CD4-positive, CD25-positive, alpha-beta regulatory T cell (primary cell): ENCODE data around the gene GRPEL2. TPM values are rescaled to one million over a fixed set of nuclear protein-coding genes. Genes with fewer than 3 reads are reported as not detected.

Experiments used
- ATAC-seq, 2 donors: fragments of 150-1000 bp; cut with Tn5 transposase; one replicate each; pipeline ENCODE4 v1.10.0; 2021; ENCODE audit warnings: low read depth in 2 of 2, moderate number of reproducible peaks in 2 of 2, moderate library complexity in 1 of 2
- DNase-seq, 3 donors: peaks; one replicate each; pipeline versions ENCODE4 v3.0.0 to v3.0.0-alpha.2; 2012 to 2022; ENCODE audit warnings: mixed read lengths in 1 of 3
- H3K27ac ChIP-seq: one replicate; pipeline ENCODE4 v1.7.0; 2013; ENCODE audit warnings: mild to moderate bottlenecking, low read length; ENCODE audit not compliant: insufficient read depth, poor library complexity, severe bottlenecking
- H3K27me3 ChIP-seq: one replicate; pipeline ENCODE4 v1.7.0; 2013; ENCODE audit warnings: low read length; ENCODE audit not compliant: control insufficient read depth, insufficient read depth
- H3K36me3 ChIP-seq: one replicate; pipeline ENCODE4 v1.7.0; 2013; ENCODE audit warnings: mild to moderate bottlenecking, low read length, moderate library complexity; ENCODE audit not compliant: control insufficient read depth, insufficient read depth
- H3K4me1 ChIP-seq: 2 replicates; pipeline ENCODE4 v1.7.0; 2013; ENCODE audit warnings: mild to moderate bottlenecking, low read length; ENCODE audit not compliant: insufficient read depth, control insufficient read depth, poor library complexity, severe bottlenecking
- H3K4me3 ChIP-seq: one replicate; pipeline ENCODE4 v1.7.0; 2013; ENCODE audit warnings: low read depth, mild to moderate bottlenecking, low read length, moderate library complexity
- H3K9me3 ChIP-seq, 2 experiments: 1 replicate in 1 of 2; 2 replicates in 1 of 2; pipeline ENCODE4 v1.7.0; 2013; ENCODE audit warnings: low read length in 2 of 2, mild to moderate bottlenecking in 1 of 2, moderate library complexity in 1 of 2; ENCODE audit not compliant: control insufficient read depth in 2 of 2
- H3K27ac Mint-ChIP-seq, 3 donors: one replicate each; pipeline ENCODE4 v1.8.0; 2020 to 2022; ENCODE audit warnings: mild to moderate bottlenecking in 3 of 3, mixed read lengths in 3 of 3, moderate library complexity in 2 of 3
- H3K27me3 Mint-ChIP-seq: one replicate; pipeline ENCODE4 v1.8.0; 2022; ENCODE audit warnings: mild to moderate bottlenecking, mixed read lengths
- H3K36me3 Mint-ChIP-seq: one replicate; pipeline ENCODE4 v1.8.0; 2020; ENCODE audit warnings: mixed read lengths
- H3K4me1 Mint-ChIP-seq, 4 donors: one replicate each; pipeline ENCODE4 v1.8.0; 2020 to 2022; ENCODE audit warnings: mixed read lengths in 4 of 4, mild to moderate bottlenecking in 1 of 4
- H3K4me3 Mint-ChIP-seq, 4 donors: one replicate each; pipeline ENCODE4 v1.8.0; 2020 to 2022; ENCODE audit warnings: mild to moderate bottlenecking in 4 of 4, mixed read lengths in 4 of 4, moderate library complexity in 3 of 4
- H3K9me3 Mint-ChIP-seq, 7 donors: one replicate each; pipeline ENCODE4 v1.8.0; 2020 to 2022; ENCODE audit warnings: mixed read lengths in 7 of 7, mild to moderate bottlenecking in 3 of 7, moderate library complexity in 2 of 7
- polyA plus RNA-seq, 4 donors: library from polyadenylated mRNA; unstranded; fragments of 300-500 nt; fragmentation: Illumina TruSeq; gene quantifications; one replicate each; pipeline ENCODE4 v1.2.3, GENCODE V29; 2021
- total RNA-seq: library from RNA; stranded (reverse); gene quantifications from one replicate; pipeline ENCODE4 v1.2.3, GENCODE V29; 2022

GRPEL2 gene
- total and polyA plus RNA-seq, 5 donors from 2014 or later = 11.0 to 25.9 (median 11.5) TPM

- Histone ChIP-seq H3K27ac (no peak overlapping the region), H3K4me1 (no peaks in the 10 kb centered on the region), H3K27me3 (no peaks in the 10 kb centered on the region), H3K4me3 (no peak overlapping the region), H3K36me3 (no peaks in the 10 kb centered on the region), H3K9me3 (no peaks in the 10 kb centered on the region)
- H3K27ac Mint-ChIP-seq = no peak overlapping the region
- no peaks in the 10 kb centered on the region for H3K4me1 Mint-ChIP-seq
- no peak overlapping the region for H3K4me3 Mint-ChIP-seq
- ATAC-seq = no peak
- H3K9me3 Mint-ChIP-seq = peaks cover 0 to 2% (median 0%) of the 10 kb centered on the region in 7 donors
- peaks cover 4% of the 10 kb centered on the region for H3K27me3 Mint-ChIP-seq
- H3K36me3 Mint-ChIP-seq = no peaks in the 10 kb centered on the region
- DNase-seq = no peak
Observed at GRCh38 chr5:149323210-149323609, 22.1 kb upstream of the GRPEL2 start.

DNA sequence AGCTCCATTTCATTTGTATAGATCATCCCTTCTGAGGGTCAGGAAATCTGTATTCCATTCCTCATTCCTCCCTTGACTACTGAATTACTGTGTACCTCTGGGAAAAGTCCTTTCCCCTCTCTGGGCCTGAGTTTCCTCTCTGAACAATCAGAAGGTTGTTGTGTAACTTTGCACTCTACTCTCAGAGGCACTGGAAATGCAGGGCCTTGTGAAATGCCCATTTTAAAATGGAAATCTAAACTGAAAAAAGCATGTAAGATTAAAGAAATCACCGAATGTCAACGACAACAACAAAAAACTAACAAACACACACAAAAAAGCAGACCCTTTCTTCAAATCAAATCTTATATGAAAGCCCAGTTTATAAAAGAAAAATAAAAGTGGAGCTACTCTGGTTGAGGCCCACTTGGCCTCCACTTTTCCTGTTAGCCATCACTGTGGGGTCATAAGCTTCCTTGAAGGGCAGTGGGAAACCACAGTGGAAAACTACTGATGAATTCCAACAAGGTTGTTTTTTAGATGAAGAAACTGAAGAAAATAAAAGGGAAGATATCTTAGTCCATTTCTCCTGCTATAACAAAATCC, 21.6 kb upstream of the GRPEL2 start:
- Histone ChIP-seq H3K36me3 (no peaks in the 10 kb centered on the region), H3K9me3 (no peaks in the 10 kb centered on the region), H3K27ac (no peak overlapping the region), H3K27me3 (no peaks in the 10 kb centered on the region), H3K4me1 (no peaks in the 10 kb centered on the region), H3K4me3 (no peak overlapping the region)
- H3K4me3 Mint-ChIP-seq = no peak overlapping the region
- H3K27ac Mint-ChIP-seq = no peak overlapping the region
- peaks cover 4% of the 10 kb centered on the region for H3K27me3 Mint-ChIP-seq
- DNase-seq (no peak), ATAC-seq (no peak)
- H3K9me3 Mint-ChIP-seq = peaks cover 0 to 2% (median 0%) of the 10 kb centered on the region in 7 donors
- H3K36me3 Mint-ChIP-seq = no peaks in the 10 kb centered on the region
- no peaks in the 10 kb centered on the region for H3K4me1 Mint-ChIP-seq

DNA sequence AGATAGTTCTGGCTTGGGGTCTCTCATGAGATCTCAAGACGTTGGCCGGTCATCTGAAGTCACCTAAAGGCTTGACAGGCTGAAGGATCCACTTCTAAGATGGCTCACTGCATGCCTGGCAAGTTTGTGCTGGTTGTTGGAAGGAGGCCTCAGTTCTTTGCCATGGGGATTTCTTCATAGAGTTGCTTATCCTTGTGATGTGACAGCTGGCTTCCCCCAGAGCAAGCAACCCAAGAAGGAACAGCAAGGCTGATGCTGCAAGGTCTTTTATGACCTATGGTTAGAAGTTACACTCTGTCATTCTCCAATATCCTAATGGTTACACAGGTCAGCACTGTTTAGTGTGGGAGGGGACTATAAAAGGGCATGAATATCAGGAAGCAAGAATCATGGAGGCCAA, 20.7 kb upstream of the GRPEL2 start:
- Mint-ChIP-seq H3K9me3 (peaks cover 0 to 2% (median 0%) of the 10 kb centered on the region in 7 donors), H3K4me1 (no peaks in the 10 kb centered on the region), H3K36me3 (no peaks in the 10 kb centered on the region), H3K27me3 (peaks cover 8% of the 10 kb centered on the region), H3K27ac (no peak overlapping the region), H3K4me3 (no peak overlapping the region)
- Histone ChIP-seq H3K27me3 (no peaks in the 10 kb centered on the region), H3K36me3 (no peaks in the 10 kb centered on the region), H3K9me3 (no peaks in the 10 kb centered on the region), H3K4me1 (no peaks in the 10 kb centered on the region), H3K27ac (no peak overlapping the region), H3K4me3 (no peak overlapping the region)
- ATAC-seq (no peak), DNase-seq (no peak)

DNA sequence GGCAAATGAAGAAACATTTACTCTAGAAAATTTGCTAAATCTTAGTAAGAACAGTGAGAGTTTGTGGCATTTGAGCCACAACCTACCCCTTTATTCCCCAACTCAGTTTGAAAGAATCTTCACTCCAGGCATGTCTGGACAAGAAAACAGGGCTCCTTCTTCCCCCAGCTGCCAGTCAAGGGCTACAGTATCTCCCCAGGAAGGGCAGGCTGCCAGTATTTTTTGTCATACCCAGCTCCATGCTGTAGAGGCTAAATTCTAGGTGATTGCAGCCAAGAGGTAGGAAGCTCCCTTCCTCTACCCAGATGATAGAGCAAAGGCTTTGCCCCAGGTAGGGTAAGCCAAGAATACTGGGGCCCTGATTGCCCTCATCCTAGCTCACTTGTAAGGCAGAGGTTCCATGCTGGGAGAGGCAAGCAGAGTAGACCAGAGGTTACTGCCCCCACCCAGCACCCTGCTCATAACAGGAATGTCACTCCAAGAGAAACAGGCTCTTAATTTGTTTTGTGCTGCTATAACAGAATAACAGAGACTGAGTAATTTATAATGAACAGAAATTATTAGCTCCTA, 20.0 kb upstream of the GRPEL2 start:
- Histone ChIP-seq H3K27ac (no peak overlapping the region), H3K9me3 (no peaks in the 10 kb centered on the region), H3K36me3 (no peaks in the 10 kb centered on the region), H3K4me1 (no peaks in the 10 kb centered on the region), H3K4me3 (no peak overlapping the region), H3K27me3 (no peaks in the 10 kb centered on the region)
- DNase-seq (no peak), ATAC-seq (no peak)
- H3K36me3 Mint-ChIP-seq = no peaks in the 10 kb centered on the region
- H3K27ac Mint-ChIP-seq = no peak overlapping the region
- no peak overlapping the region for H3K4me3 Mint-ChIP-seq
- no peaks in the 10 kb centered on the region for H3K4me1 Mint-ChIP-seq
- H3K27me3 Mint-ChIP-seq = peaks cover 5% of the 10 kb centered on the region
- peaks cover 0 to 2% (median 0%) of the 10 kb centered on the region in 7 donors for H3K9me3 Mint-ChIP-seq

GRCh38 chr5:149325894-149326293, 19.4 kb upstream of the GRPEL2 start:
- Histone ChIP-seq H3K9me3 (no peaks in the 10 kb centered on the region), H3K27me3 (no peaks in the 10 kb centered on the region), H3K4me1 (no peaks in the 10 kb centered on the region), H3K4me3 (no peak overlapping the region), H3K36me3 (no peaks in the 10 kb centered on the region), H3K27ac (no peak overlapping the region)
- ATAC-seq (no peak), DNase-seq (no peak)
- peak overlapping the region in 1 of 4 donors; percentile 43 for H3K4me3 Mint-ChIP-seq
- peaks cover 4% of the 10 kb centered on the region for H3K27me3 Mint-ChIP-seq
- peaks cover 0 to 2% (median 0%) of the 10 kb centered on the region in 7 donors for H3K9me3 Mint-ChIP-seq
- H3K4me1 Mint-ChIP-seq = no peaks in the 10 kb centered on the region
- H3K36me3 Mint-ChIP-seq = no peaks in the 10 kb centered on the region
- H3K27ac Mint-ChIP-seq = no peak overlapping the region

GRCh38 chr5:149326611-149327010, 18.7 kb upstream of the GRPEL2 start:
- no peak overlapping the region for H3K4me3 Mint-ChIP-seq

DNA sequence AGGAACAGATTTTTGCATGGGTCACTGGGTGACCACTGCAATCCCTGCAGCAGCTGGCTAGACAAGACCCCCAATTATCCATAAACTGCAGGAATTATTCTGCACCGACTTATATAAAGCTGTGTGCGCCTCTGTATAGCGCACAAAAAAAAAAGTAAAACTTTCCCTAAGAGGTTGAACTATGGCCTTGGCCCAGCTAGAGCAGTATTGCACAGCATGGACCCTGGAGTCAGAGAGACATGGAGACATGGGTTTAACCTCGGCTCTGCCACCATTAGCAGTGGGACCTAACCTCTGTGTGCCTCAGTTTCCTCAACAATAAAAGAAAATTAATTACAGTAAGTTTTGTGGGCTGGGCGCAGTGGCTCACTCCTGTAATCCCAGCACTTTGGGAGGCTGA, 17.1 kb upstream of the GRPEL2 start:
- H3K9me3 ChIP-seq = no peaks in the 10 kb centered on the region
- Mint-ChIP-seq H3K4me1 (no peaks in the 10 kb centered on the region), H3K4me3 (no peak overlapping the region), H3K36me3 (no peaks in the 10 kb centered on the region), H3K27me3 (peaks cover 4% of the 10 kb centered on the region), H3K27ac (no peak overlapping the region), H3K9me3 (peaks cover 0 to 2% (median 0%) of the 10 kb centered on the region in 7 donors)
- no peaks in the 10 kb centered on the region for H3K36me3 ChIP-seq
- H3K27me3 ChIP-seq = no peaks in the 10 kb centered on the region
- no peak overlapping the region for H3K27ac ChIP-seq
- DNase-seq (no peak), ATAC-seq (no peak)
- H3K4me1 ChIP-seq = no peaks in the 10 kb centered on the region
- H3K4me3 ChIP-seq = no peak overlapping the region

More at GRCh38 chr5:149326611-149327010, 18.7 kb upstream of the GRPEL2 start:
- Mint-ChIP-seq H3K36me3 (no peaks in the 10 kb centered on the region), H3K27ac (no peak overlapping the region), H3K9me3 (peaks cover 0 to 2% (median 0%) of the 10 kb centered on the region in 7 donors), H3K27me3 (peaks cover 4% of the 10 kb centered on the region), H3K4me1 (no peaks in the 10 kb centered on the region)
- Histone ChIP-seq H3K36me3 (no peaks in the 10 kb centered on the region), H3K27ac (no peak overlapping the region), H3K9me3 (no peaks in the 10 kb centered on the region), H3K4me1 (no peaks in the 10 kb centered on the region), H3K27me3 (no peaks in the 10 kb centered on the region), H3K4me3 (no peak overlapping the region)
- ATAC-seq (no peak), DNase-seq (no peak)
